Measurements from ENCODE around the gene CD244. TPM values are rescaled to one million over a fixed set of nuclear protein-coding genes. Genes with fewer than 3 reads are reported as not detected.

CD244 gene
- total and polyA plus RNA-seq, 2 donors (not counting 3 experiments of a cell fraction or from before 2014, with no cell fraction given), result not detected

- Histone ChIP-seq H3K27ac (ENCODE audit: insufficient read depth, low read depth, low read length) (no peak overlapping the region), H3K4me3 (replicated peaks in 1 of 3; ENCODE audit: insufficient read depth in 1 of 3, low read depth in 1 of 3, low read length in 3 of 3) (no peak overlapping the region), H4K20me1 (replicated peaks; ENCODE audit: control insufficient read depth, extremely low read depth, insufficient read depth, low read length) (no peaks in the 10 kb centered on the region), H3K9me1 (replicated peaks; ENCODE audit: control insufficient read depth, extremely low read depth, insufficient read depth, low read length) (no peaks in the 10 kb centered on the region), H3K9me3 (replicated peaks; ENCODE audit: control insufficient read depth, insufficient read depth, low read length) (no peaks in the 10 kb centered on the region), H3K4me2 (ENCODE audit: insufficient read depth, low read length) (no peak overlapping the region), H3K79me2 (ENCODE audit: control insufficient read depth, insufficient read depth, low read length) (no peaks in the 10 kb centered on the region), H2AFZ (ENCODE audit: low read depth, low read length) (no peak overlapping the region), H3K9ac (replicated peaks; ENCODE audit: extremely low read depth, insufficient read depth, low read length) (no peak overlapping the region), H3K4me1 (ENCODE audit: control insufficient read depth, extremely low read depth, insufficient read depth, low read length) (no peaks in the 10 kb centered on the region), H3K36me3 (ENCODE audit: control insufficient read depth in 2 of 2, extremely low read depth in 1 of 2, insufficient read depth in 2 of 2, low read length in 2 of 2) (no peaks in the 10 kb centered on the region), H3K27me3 (ENCODE audit: control insufficient read depth in 2 of 2, insufficient read depth in 2 of 2, low read length in 2 of 2) (peaks cover 0 to 4% of the 10 kb centered on the region in 2 experiments)
- POLR2A ChIA-PET, result no interaction called here
- no TSS peak for BruUV-seq (replicated peaks)
- no peak for DNase-seq (ENCODE audit: low read depth, low spot score)
- CTCF ChIA-PET, result no interaction called here
- dilution Hi-C loops (cut with MboI; ENCODE audit: extremely low pct_ligation_motif_present, low sequenced_read_pairs) (no loop called here), intact Hi-C loops (cut with micrococcal nuclease) (no loop called here)
- FAIRE-seq, result no peak
- no peak for TF ChIP-seq POLR2A (IDR thresholded peaks at IDR 0.05; ENCODE audit: low read depth, low read length)
Observed at GRCh38 chr1:160813215-160813614, 49.5 kb downstream of the CD244 start.

GRCh38 chr1:160811147-160811546, 51.5 kb downstream of the CD244 start:
- Histone ChIP-seq H3K4me2 (ENCODE audit: insufficient read depth, low read length) (no peak overlapping the region), H2AFZ (ENCODE audit: low read depth, low read length) (no peak overlapping the region), H3K4me3 (replicated peaks in 1 of 3; ENCODE audit: insufficient read depth in 1 of 3, low read depth in 1 of 3, low read length in 3 of 3) (no peak overlapping the region), H3K9me3 (replicated peaks; ENCODE audit: control insufficient read depth, insufficient read depth, low read length) (no peaks in the 10 kb centered on the region), H3K9ac (replicated peaks; ENCODE audit: extremely low read depth, insufficient read depth, low read length) (no peak overlapping the region), H3K27ac (ENCODE audit: insufficient read depth, low read depth, low read length) (no peak overlapping the region), H3K27me3 (ENCODE audit: control insufficient read depth in 2 of 2, insufficient read depth in 2 of 2, low read length in 2 of 2) (peaks cover 0 to 4% of the 10 kb centered on the region in 2 experiments), H3K9me1 (replicated peaks; ENCODE audit: control insufficient read depth, extremely low read depth, insufficient read depth, low read length) (no peaks in the 10 kb centered on the region), H3K4me1 (ENCODE audit: control insufficient read depth, extremely low read depth, insufficient read depth, low read length) (no peaks in the 10 kb centered on the region), H3K36me3 (ENCODE audit: control insufficient read depth in 2 of 2, extremely low read depth in 1 of 2, insufficient read depth in 2 of 2, low read length in 2 of 2) (no peaks in the 10 kb centered on the region), H3K79me2 (ENCODE audit: control insufficient read depth, insufficient read depth, low read length) (no peaks in the 10 kb centered on the region), H4K20me1 (replicated peaks; ENCODE audit: control insufficient read depth, extremely low read depth, insufficient read depth, low read length) (no peaks in the 10 kb centered on the region)
- FAIRE-seq (no peak), DNase-seq (ENCODE audit: low read depth, low spot score) (no peak)
- no peak for TF ChIP-seq JUN (IDR thresholded peaks at IDR 0.05; ENCODE audit: borderline replicate concordance, insufficient read depth, insufficient read length, low read depth)
- TF ChIP-seq POLR2A (IDR thresholded peaks at IDR 0.05; ENCODE audit: low read depth, low read length), result no peak
- TF ChIP-seq POLR2AphosphoS5 (IDR thresholded peaks at IDR 0.05; ENCODE audit: insufficient read depth, low read depth, low read length), result no peak
- no peak for TF ChIP-seq FOS (IDR thresholded peaks at IDR 0.05; ENCODE audit: borderline replicate concordance, insufficient read depth, low read length)
- no peak for TF ChIP-seq MAX (IDR thresholded peaks at IDR 0.05; ENCODE audit: insufficient read depth, insufficient read length)
- TF ChIP-seq CTCF (IDR thresholded peaks at IDR 0.05; ENCODE audit: extremely low read depth in 1 of 2, insufficient read depth in 1 of 2, low read depth in 1 of 2, low read length in 2 of 2), result no peak
- no peak for TF ChIP-seq EZH2 (IDR thresholded peaks at IDR 0.05; ENCODE audit: borderline replicate concordance, low read depth, low read length, severe bottlenecking)
- TF ChIP-seq MYC (IDR thresholded peaks at IDR 0.05; ENCODE audit: low read depth, low read length), result no peak
- no peak for TF ChIP-seq GATA2 (IDR thresholded peaks at IDR 0.05; ENCODE audit: insufficient read depth, insufficient read length, low read depth, low read length)
- no TSS peak for BruUV-seq (replicated peaks)
- ChIA-PET CTCF (no interaction called here), POLR2A (no interaction called here)
- dilution Hi-C loops (cut with MboI; ENCODE audit: extremely low pct_ligation_motif_present, low sequenced_read_pairs) (no loop called here), intact Hi-C loops (cut with micrococcal nuclease) (no loop called here)

All from endothelial cell of umbilical vein (primary cell).